Measurements from ENCODE around the gene OSBP2. TPM values are rescaled to one million over a fixed set of nuclear protein-coding genes. Genes with fewer than 3 reads are reported as not detected.

Gene OSBP2
- total and polyA plus RNA-seq, 2 experiments from 2014 or later: 2.1 to 2.9 TPM

- no peak for TF ChIP-seq ZNF462 (CRISPR knock-in tag; IDR thresholded peaks at IDR 0.05)
- no peak for TF ChIP-seq NANOG (IDR thresholded peaks at IDR 0.05; ENCODE audit: borderline replicate concordance)
- no peak for TF ChIP-seq ETS1 (IDR thresholded peaks at IDR 0.05)
These were observed 161.2 kb downstream of the OSBP2 start (continued) for GRCh38 chr22:30855677-30856518.

GRCh38 chr22:30856741-30857502 is 162.2 kb downstream of the OSBP2 start:
- no peaks in the 10 kb centered on the region; the same call in 2 of the 3 replicates for H3K9me3 Mint-ChIP-seq
- H3K27me3 ChIP-seq (ENCODE audit: insufficient read depth): no peaks in the 10 kb centered on the region
- TF ChIP-seq STAT1 (IDR thresholded peaks at IDR 0.05; ENCODE audit: unreplicated experiment) (no peak), NANOG (IDR thresholded peaks at IDR 0.05; ENCODE audit: borderline replicate concordance) (no peak), ZNF462 (CRISPR knock-in tag; IDR thresholded peaks at IDR 0.05) (no peak), EZH2 (IDR thresholded peaks at IDR 0.05; ENCODE audit: low read depth, unreplicated experiment) (no peak)

More at GRCh38 chr22:30856741-30857502, 162.2 kb downstream of the OSBP2 start:
- no peaks in the 10 kb centered on the region for H3K4me1 Mint-ChIP-seq
- DNase-seq (ENCODE audit: low spot score) (no peak), ATAC-seq (no peak)
- Histone ChIP-seq H3K27ac (ENCODE audit: low read depth) (no peak overlapping the region), H3K4me2 (no peak overlapping the region), H2AFZ (no peak overlapping the region), H3K4me3 (no peak overlapping the region), H3K79me2 (replicated peaks; ENCODE audit: insufficient read depth) (no peaks in the 10 kb centered on the region), H3K4me1 (ENCODE audit: insufficient read depth) (no peaks in the 10 kb centered on the region), H3K36me3 (ENCODE audit: insufficient read depth) (no peaks in the 10 kb centered on the region), H3K9me2 (ENCODE audit: insufficient read depth) (no peaks in the 10 kb centered on the region), H3F3A (replicated peaks; ENCODE audit: low read depth) (no peaks in the 10 kb centered on the region), H4K20me1 (replicated peaks; ENCODE audit: insufficient read depth) (no peaks in the 10 kb centered on the region)
- H3K27me3 Mint-ChIP-seq (ENCODE audit: insufficient read depth, low read depth, poor library complexity): peaks cover 6% of the 10 kb centered on the region
- no peaks in the 10 kb centered on the region for H3K36me3 Mint-ChIP-seq (ENCODE audit: low read depth)
- H3K4me3 Mint-ChIP-seq: no peak overlapping the region
- H3K27ac Mint-ChIP-seq: no peak overlapping the region
